HTR-8/SVneo (cell line): Measurements from ENCODE around the gene PDZRN4.
A peak's percentile ranks its signal among the peaks of the same experiment; 100 is the strongest.

Experiments used
- DNase-seq: peaks from one replicate; pipeline ENCODE4 v3.0.0; 2011; ENCODE audit warnings: low spot score, mixed read lengths; ENCODE audit not compliant: insufficient read length
- FAIRE-seq: peaks from 2 replicates; lab custom pipeline; 2011; peaks lifted over from hg19 to GRCh38; lab: Jason Lieb, UNC

Gene PDZRN4

GRCh38 chr12:41476499-41477439, 288.6 kb downstream of the PDZRN4 start:
- FAIRE-seq (no peak), DNase-seq (no peak)

GRCh38 chr12:41479426-41479825, 291.3 kb downstream of the PDZRN4 start:
- DNase-seq (no peak), FAIRE-seq (no peak)

GRCh38 chr12:41485203-41485602, 297.1 kb downstream of the PDZRN4 start:
- FAIRE-seq = no peak

GRCh38 chr12:41486718-41487117, 298.6 kb downstream of the PDZRN4 start:
- DNase-seq (no peak), FAIRE-seq (no peak)

More at GRCh38 chr12:41485203-41485602, 297.1 kb downstream of the PDZRN4 start:
- no peak for DNase-seq

- FAIRE-seq = no peak
- DNase-seq = no peak
These were observed 307.9 kb downstream of the PDZRN4 start for GRCh38 chr12:41496009-41496408.

- DNase-seq (no peak), FAIRE-seq (no peak)
These were observed 309.3 kb downstream of the PDZRN4 start for GRCh38 chr12:41497409-41497808.

- no peak for FAIRE-seq
- DNase-seq = no peak
These were observed 316.9 kb downstream of the PDZRN4 start for GRCh38 chr12:41504976-41505375.

DNA sequence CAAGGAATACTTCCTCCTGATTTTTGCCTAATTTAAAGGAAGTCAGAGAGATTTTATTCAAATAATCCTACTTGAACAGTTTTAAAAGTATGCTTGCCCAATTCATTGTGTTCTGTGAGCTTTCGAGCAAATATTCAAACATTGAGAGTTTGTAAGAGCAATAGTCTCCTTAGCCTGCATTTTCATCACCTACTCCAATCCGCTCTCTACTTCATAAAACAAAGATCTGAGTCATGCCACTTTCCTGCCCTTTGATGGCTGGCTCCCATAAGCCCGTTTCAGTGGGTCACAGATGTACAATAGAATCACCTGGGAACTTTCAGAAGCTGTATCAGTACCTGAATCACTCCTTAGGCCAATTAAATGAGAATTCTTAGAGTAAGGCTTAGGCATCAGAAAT, 319.2 kb downstream of the PDZRN4 start:
- FAIRE-seq (no peak), DNase-seq (no peak)

GRCh38 chr12:41509271-41510055, 321.3 kb downstream of the PDZRN4 start:
- no peak for FAIRE-seq
- no peak for DNase-seq

- DNase-seq (no peak), FAIRE-seq (no peak)
These were observed 322.4 kb downstream of the PDZRN4 start for GRCh38 chr12:41510470-41510869.

DNA sequence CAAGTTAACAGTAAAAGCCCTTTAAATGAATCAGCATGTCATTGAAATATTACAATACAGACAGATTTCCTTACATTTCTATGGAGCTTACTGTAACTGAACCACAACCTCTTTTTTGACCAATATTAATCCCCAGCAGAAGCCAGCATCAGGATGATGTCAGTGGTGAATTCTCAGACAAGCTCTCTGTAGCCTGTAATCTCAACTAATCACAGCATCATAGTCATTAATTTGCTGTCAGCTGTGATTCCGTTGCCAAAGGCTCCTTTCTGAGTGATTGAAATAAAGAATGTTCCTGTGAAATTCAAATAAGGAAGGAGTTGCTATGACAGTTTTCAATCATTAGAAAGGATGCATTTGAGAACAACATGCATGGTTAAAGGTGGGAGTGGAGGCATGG, 323.1 kb downstream of the PDZRN4 start:
- DNase-seq = no peak
- FAIRE-seq = no peak

GRCh38 chr12:41512497-41512896, 324.4 kb downstream of the PDZRN4 start:
- FAIRE-seq = no peak
- DNase-seq = no peak

GRCh38 chr12:41514021-41514777, 326.1 kb downstream of the PDZRN4 start:
- no peak for DNase-seq
- FAIRE-seq = no peak

DNA sequence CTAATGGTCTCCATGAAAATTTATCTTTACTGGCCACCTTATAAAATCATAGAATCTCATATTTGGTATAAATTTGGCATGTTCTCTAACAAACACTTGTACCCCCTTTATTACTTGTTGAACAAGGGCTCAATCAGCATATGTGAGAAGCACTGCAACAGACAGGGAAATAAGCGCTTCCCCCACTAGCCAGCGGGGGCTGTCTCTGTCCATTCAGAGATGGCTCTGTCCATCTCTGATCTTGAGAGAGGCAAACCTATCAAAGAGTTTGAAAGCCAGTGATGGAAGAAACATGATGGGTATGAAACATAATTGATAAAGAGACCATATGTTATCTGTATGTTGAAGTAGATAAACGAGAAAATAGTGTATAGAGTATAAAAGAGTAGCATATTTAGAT, 326.8 kb downstream of the PDZRN4 start:
- DNase-seq (no peak), FAIRE-seq (no peak)

DNA sequence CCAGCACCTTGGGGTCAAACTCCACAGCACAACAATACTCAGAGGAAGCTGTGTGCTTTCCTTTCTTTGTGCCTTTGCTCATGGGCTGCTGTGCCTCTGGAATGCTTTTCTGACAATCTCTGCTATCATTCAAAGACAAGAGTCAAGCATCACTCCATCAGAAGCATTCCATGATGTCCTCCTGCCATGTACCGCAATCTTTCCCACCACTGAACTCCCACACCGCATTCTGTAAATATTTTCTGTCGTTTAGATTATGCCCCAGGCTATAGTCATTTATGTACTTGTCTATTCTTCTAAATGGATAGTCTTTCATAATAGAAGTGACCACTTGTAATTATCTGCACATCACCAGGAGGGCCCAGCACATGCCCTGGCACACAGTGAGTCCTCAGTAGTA, 327.8 kb downstream of the PDZRN4 start:
- DNase-seq (no peak), FAIRE-seq (peak; percentile 44)

DNA sequence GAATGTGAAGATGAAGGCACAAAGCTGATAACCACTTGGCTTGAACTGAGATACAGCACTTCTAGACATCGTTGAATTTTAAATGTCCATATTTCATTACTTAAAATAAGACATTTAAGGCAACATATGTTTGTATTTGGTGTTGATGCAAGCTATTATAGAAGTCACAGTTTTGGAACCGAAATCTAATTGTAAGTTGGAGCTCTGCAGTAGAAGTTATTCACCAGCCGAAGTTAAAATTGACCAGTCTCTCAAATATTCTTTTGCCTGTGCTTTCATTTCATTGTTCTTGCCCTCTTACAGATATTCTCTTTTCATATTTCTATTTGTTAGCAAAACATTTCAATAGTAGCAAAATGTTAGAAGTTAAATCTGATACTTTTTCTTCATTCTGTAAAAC, 332.7 kb downstream of the PDZRN4 start:
- FAIRE-seq (no peak), DNase-seq (no peak)

- no peak for FAIRE-seq
- peak; percentile 43 for DNase-seq
These were observed 333.8 kb downstream of the PDZRN4 start for GRCh38 chr12:41521872-41522379.

DNA sequence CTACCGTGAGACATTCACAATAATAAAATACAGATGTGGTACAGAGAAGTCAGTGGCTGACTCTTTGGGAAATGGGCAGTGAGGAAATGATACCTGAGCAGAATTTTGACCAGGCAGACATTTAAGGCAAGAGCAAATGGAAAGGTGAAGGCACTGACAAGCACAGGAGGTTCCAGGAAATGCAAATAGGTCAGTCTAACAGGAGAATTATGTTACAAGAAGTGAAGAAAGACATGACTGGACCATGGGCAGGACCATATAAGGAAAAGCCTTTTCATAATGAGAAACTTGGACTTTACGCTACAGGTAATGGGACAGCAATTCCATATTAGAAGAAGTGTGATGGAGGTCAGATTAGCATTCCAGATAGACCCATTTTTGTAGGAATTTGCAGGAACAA, 338.9 kb downstream of the PDZRN4 start:
- FAIRE-seq (no peak), DNase-seq (no peak)

- DNase-seq (no peak), FAIRE-seq (no peak)
These were observed 339.5 kb downstream of the PDZRN4 start for GRCh38 chr12:41527534-41528116.

- FAIRE-seq (no peak), DNase-seq (no peak)
These were observed 340.8 kb downstream of the PDZRN4 start for GRCh38 chr12:41528874-41529273.
